HK-2 (cell line): ENCODE data around the gene TAF4.

ENCODE experiments used
- DNase-seq: peaks from one replicate; pipeline ENCODE4 v3.0.0-alpha.2; 2018; ENCODE audit not compliant: unreplicated experiment

The TAF4 gene

DNA sequence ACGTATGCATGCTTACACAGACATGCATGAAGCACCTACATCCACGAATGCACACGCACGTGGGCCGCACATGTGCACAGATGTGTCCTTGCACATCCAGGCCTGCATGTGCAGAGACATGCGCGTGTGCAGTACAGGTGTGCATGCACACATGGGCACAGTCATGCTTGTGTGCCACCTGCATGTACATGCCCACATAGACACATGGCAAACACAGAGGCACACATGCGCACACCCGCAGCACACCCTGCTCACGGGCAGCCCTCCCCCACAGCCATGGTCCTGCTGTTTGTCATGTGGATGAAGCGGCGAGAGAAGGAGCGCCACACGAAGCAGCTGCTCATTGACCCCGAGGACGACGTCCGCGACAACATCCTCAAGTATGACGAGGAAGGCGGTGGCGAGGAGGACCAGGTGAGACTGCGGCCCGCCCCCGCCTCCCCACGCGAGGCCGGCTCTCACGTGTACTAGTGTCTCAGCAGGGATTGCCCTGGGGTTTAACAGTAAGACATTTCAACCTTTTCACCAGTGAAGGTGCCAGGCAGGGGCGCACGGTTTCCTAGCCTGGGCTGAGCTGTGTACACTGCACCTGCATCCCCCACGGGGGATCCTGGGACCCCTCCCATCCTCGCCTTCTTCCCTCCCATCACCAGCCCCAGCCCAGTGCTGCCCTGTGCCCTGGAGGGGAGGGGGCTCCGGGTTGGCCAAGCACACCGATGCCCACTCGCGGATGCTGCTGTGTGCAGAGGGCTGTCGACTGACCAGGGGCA, 132.8 kb downstream of the TAF4 start:
- DNase-seq = no peak

GRCh38 chr20:61932199-61932592, 133.5 kb downstream of the TAF4 start:
- no peak for DNase-seq

DNA sequence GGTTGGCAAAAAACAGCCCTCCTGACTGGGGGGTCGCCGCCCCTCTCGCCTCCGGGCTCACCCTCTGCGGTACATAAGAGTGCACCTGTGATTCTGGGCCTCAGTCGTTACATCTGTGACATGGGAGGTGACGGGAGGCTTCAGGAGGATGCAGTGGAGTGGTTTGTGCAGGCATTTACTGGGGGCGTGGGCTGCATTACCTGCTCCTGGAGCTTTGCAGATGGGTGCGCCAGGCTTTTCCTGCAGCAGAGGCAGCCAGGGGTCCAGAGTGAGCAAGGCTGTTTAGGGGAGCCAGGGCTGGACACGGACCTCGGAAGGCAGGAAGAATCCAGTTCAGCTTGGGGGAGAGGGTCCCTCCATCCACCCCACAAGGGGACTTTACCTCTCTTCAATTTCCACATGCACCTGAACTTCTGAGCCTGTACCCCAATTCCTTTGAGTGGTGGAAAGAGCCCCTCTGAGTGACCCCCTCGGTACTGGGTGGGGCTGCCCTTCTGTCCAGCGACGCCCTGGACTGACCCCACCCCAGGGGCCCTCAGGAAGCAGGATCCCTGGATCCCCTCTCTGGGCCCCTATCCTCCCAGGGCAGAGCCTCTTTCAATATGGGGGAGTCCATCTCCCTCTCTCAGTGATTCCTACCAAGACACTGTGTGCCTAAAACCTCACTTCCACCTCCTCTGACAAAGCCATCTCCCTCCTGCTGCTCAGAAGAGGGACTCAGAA, 134.0 kb downstream of the TAF4 start:
- no peak for DNase-seq

- no peak for DNase-seq
Observed at GRCh38 chr20:61930776-61931475, 134.8 kb downstream of the TAF4 start.

DNA sequence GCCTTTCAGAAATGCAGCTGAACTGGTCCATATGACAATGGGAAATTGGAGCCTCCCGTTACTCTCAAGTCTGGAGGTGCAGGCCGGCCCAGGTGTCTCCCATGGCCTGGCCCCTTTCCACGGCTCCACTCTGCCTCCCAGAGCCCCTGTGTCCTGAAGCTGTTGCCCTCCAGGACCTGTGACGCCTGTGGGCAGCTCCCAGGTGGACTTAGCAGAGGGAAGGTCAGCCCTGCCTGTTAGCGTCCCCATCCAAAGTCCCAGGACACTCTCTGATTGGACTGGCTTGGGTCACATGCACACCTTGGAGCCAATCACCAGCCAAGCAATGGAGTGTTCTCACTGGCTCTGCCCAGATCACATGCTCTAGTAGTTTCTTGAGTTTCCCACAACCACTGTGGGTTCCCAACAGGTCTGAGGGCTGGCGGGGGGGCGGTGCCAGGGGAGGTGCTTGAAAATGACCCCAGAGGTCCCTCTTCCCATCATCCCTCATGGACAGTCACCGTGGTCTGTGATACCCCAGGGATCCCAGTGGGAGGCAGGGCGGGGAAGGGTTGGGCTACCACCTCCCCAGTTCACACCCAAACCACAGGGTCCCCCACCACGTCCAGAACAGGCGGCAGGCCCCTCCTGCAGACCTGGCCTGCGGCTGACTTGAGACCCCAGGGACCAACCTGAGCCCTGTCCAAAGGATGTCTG, 135.6 kb downstream of the TAF4 start:
- DNase-seq = no peak

DNA sequence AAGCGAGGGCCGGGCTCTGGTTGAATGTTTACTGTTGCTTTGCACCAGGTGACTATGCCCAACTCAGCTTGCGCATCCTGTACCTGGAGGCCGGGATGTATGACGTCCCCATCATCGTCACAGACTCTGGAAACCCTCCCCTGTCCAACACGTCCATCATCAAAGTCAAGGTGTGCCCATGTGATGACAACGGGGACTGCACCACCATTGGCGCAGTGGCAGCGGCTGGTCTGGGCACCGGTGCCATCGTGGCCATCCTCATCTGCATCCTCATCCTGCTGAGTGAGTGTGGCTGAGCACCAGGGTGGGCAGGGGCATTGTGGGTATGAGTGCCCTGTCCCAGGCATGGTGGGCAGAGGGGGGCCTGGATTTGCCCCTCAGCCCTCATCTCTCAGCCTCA, 136.1 kb downstream of the TAF4 start:
- DNase-seq = no peak

DNA sequence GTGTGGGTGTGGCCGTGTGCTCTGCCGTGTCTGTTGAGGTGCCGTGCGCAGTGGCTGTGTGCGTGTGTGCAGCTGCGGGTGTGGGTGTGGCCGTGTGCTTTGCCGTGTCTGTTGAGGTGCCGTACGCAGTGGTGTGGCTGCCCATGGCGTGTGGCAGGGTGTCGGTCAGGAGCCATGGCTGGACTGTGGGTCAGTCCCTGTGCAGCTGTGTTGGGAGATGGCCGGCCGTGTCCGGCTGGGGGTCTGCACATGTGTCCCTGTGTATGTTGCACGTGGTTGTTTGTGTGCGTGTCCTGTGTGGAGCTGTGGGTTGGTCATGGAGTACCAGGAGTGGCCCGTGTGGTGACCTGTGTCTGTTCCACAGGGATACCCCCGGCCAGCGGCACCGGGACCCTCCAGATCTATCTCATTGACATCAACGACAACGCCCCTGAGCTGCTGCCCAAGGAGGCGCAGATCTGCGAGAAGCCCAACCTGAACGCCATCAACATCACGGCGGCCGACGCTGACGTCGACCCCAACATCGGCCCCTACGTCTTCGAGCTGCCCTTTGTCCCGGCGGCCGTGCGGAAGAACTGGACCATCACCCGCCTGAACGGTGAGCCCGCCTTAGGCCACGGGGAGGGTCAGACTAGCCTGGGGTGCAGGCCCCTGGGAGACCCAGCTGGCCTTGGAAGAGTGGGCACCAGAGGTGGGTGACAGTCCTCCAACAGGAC, 137.7 kb downstream of the TAF4 start:
- no peak for DNase-seq

DNA sequence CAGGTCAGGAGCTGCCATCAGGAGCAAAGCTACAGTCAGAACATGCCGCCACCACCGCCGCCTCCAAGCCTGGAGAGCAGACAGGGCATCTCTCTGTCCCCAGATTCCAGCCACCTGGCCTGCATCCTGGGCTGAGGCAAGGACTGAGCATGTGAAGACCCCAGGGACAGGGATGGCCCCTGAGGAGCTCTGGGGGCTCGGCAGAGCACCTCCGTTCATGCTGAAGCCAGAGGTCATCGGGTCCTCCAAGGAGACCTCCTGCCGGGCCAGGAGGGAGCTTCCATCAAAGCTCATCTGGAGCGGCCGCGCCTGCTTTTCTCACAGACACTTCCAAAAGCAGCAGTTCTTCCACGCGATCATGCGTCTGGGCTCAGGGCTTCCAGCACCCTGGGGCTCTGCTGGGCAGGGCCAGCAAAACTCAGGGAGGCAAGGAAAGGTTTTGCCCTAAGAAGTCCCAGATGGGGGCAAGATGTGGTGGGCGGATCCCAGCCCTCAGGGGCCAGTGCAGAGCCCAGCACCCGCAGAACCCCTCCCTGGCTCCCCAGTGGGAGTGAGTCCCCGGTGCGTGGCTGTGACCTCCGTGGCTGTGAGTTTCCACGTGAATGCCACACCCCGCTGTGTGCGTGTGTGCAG, 138.4 kb downstream of the TAF4 start:
- DNase-seq = no peak

DNA sequence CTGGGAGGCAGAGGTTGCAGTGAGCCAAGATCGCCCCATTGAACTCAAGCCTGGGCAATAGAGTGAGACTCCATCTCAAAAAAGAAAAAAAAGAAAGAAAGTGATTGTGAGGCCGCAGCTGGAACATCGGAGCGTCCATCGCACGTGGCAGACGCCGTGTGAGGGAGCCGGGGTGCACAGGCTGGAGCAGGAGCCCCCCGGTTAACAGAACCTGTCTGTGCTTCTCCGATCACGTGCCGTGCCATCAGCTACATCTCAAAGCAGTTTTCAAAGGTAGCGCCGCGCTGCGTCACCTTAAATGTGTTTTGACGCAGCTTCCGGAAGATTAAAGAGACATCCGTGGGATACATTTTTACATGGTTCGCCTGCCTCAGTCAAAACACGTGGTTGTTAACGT, 138.9 kb downstream of the TAF4 start:
- DNase-seq = no peak

- DNase-seq = no peak
Observed at GRCh38 chr20:61926253-61926613, 139.4 kb downstream of the TAF4 start.

GRCh38 chr20:61925555-61926252, 140.0 kb downstream of the TAF4 start:
- peak; percentile 75 for DNase-seq

GRCh38 chr20:61924858-61925554, 140.7 kb downstream of the TAF4 start:
- no peak for DNase-seq
